Measurements from ENCODE around the gene TCERG1L. TPM values are rescaled to one million over a fixed set of nuclear protein-coding genes. Genes with fewer than 3 reads are reported as not detected.

TCERG1L gene
- total RNA-seq, 2 experiments from 2014 or later = 0.06 TPM; not detected in 1

- Mint-ChIP-seq H3K4me1 (ENCODE audit: low read depth) (no peaks in the 10 kb centered on the region), H3K4me3 (no peak overlapping the region), H3K9me3 (no peaks in the 10 kb centered on the region), H3K27me3 (no peaks in the 10 kb centered on the region), H3K27ac (no peak overlapping the region), H3K36me3 (ENCODE audit: low read depth) (no peaks in the 10 kb centered on the region)
- H3K9me3 ChIP-seq (ENCODE audit: control insufficient read depth in 1 of 2, insufficient read depth in 1 of 2, low read length in 2 of 2) = peaks cover 0 to 31% of the 10 kb centered on the region in 2 experiments
- H3K27ac ChIP-seq (ENCODE audit: low read depth in 1 of 2, low read length in 2 of 2) = no peak overlapping the region
- no peak overlapping the region for H3K4me3 ChIP-seq (ENCODE audit: low read length)
- intact Hi-C loops (cut with DNase I, micrococcal nuclease) = no loop called here
- no peaks in the 10 kb centered on the region for H3K4me1 ChIP-seq (ENCODE audit: insufficient read depth, low read length)
- ChIA-PET CTCF (no interaction called here), POLR2A (no interaction called here)
- DNase-seq = no peak
- H3K27me3 ChIP-seq (ENCODE audit: control insufficient read depth in 1 of 2, insufficient read depth in 2 of 2, low read length in 2 of 2) = no peaks in the 10 kb centered on the region
- H3K36me3 ChIP-seq (ENCODE audit: insufficient read depth, low read length) = no peaks in the 10 kb centered on the region
- ATAC-seq (ENCODE audit: poor library complexity) = no peak
- TF ChIP-seq CTCF (IDR thresholded peaks at IDR 0.05) = no peak
Observed at GRCh38 chr10:131226446-131227162, 84.9 kb downstream of the TCERG1L start.

- Histone ChIP-seq H3K4me3 (ENCODE audit: low read length) (no peak overlapping the region), H3K27me3 (ENCODE audit: control insufficient read depth in 1 of 2, insufficient read depth in 2 of 2, low read length in 2 of 2) (no peaks in the 10 kb centered on the region), H3K27ac (ENCODE audit: low read depth in 1 of 2, low read length in 2 of 2) (no peak overlapping the region), H3K4me1 (ENCODE audit: insufficient read depth, low read length) (no peaks in the 10 kb centered on the region), H3K36me3 (ENCODE audit: insufficient read depth, low read length) (no peaks in the 10 kb centered on the region), H3K9me3 (ENCODE audit: control insufficient read depth in 1 of 2, insufficient read depth in 1 of 2, low read length in 2 of 2) (peaks cover 0 to 41% of the 10 kb centered on the region in 2 experiments)
- Mint-ChIP-seq H3K27me3 (no peaks in the 10 kb centered on the region), H3K27ac (no peak overlapping the region), H3K9me3 (no peaks in the 10 kb centered on the region), H3K36me3 (ENCODE audit: low read depth) (no peaks in the 10 kb centered on the region), H3K4me3 (no peak overlapping the region), H3K4me1 (ENCODE audit: low read depth) (no peaks in the 10 kb centered on the region)
- ChIA-PET CTCF (no interaction called here), POLR2A (no interaction called here)
- DNase-seq (no peak), ATAC-seq (ENCODE audit: poor library complexity) (no peak)
- intact Hi-C loops (cut with DNase I, micrococcal nuclease) = no loop called here
- TF ChIP-seq CTCF (IDR thresholded peaks at IDR 0.05) = no peak
Observed at GRCh38 chr10:131224106-131224505, 87.4 kb downstream of the TCERG1L start.

GRCh38 chr10:131223422-131223821 is 88.1 kb downstream of the TCERG1L start:
- no peak overlapping the region for H3K27ac Mint-ChIP-seq

More at GRCh38 chr10:131223422-131223821, 88.1 kb downstream of the TCERG1L start:
- intact Hi-C loops (cut with DNase I, micrococcal nuclease) = no loop called here
- no peaks in the 10 kb centered on the region for H3K36me3 ChIP-seq (ENCODE audit: insufficient read depth, low read length)
- H3K9me3 ChIP-seq (ENCODE audit: control insufficient read depth in 1 of 2, insufficient read depth in 1 of 2, low read length in 2 of 2) = peaks cover 0 to 47% of the 10 kb centered on the region in 2 experiments
- Mint-ChIP-seq H3K36me3 (ENCODE audit: low read depth) (no peaks in the 10 kb centered on the region), H3K27me3 (no peaks in the 10 kb centered on the region), H3K4me3 (no peak overlapping the region), H3K9me3 (no peaks in the 10 kb centered on the region), H3K4me1 (ENCODE audit: low read depth) (no peaks in the 10 kb centered on the region)
- ATAC-seq (ENCODE audit: poor library complexity) = no peak
- DNase-seq = no peak
- no peak for TF ChIP-seq CTCF (IDR thresholded peaks at IDR 0.05)
- H3K27ac ChIP-seq (ENCODE audit: low read depth in 1 of 2, low read length in 2 of 2) = no peak overlapping the region
- ChIA-PET POLR2A (no interaction called here), CTCF (no interaction called here)
- H3K27me3 ChIP-seq (ENCODE audit: control insufficient read depth in 1 of 2, insufficient read depth in 2 of 2, low read length in 2 of 2) = no peaks in the 10 kb centered on the region
- no peaks in the 10 kb centered on the region for H3K4me1 ChIP-seq (ENCODE audit: insufficient read depth, low read length)
- no peak overlapping the region for H3K4me3 ChIP-seq (ENCODE audit: low read length)

Data from CD4-positive, alpha-beta T cell (primary cell).